K562 (cell line): Measurements from ENCODE around the gene HOXB4. TPM values are rescaled to one million over a fixed set of nuclear protein-coding genes. Genes with fewer than 3 reads are reported as not detected.

Experiments
- BRD4 ChIP-seq: fragments of 200-600 bp; sonication (generic); IDR thresholded peaks from 2 replicates; pipeline ENCODE4 v1.6.1; 2017; ENCODE audit warnings: inconsistent platforms
- E2F3 ChIP-seq: fragments of 250-450 bp; sonication (Bioruptor Pico); IDR thresholded peaks from 2 replicates; pipeline ENCODE4 v1.4.0; 2020; ENCODE audit warnings: mild to moderate bottlenecking
- ELF4 ChIP-seq: fragments of 450-650 bp; formaldehyde crosslinking; IDR thresholded peaks from 2 replicates; pipeline ENCODE4 v1.4.0; 2022; ENCODE audit warnings: missing genetic modification characterization
- GTF2B ChIP-seq: IDR thresholded peaks from 2 replicates; pipeline ENCODE4 v1.6.1; 2011; ENCODE audit not compliant: insufficient read length; ENCODE audit errors: extremely low read depth
- HDAC8 ChIP-seq: fragments of 450-650 bp; IDR thresholded peaks from 2 replicates; pipeline ENCODE4 v1.6.1; 2016; ENCODE audit warnings: mild to moderate bottlenecking, missing genetic modification characterization, moderate library complexity, missing compliant biosample characterization
- HMGXB4 ChIP-seq: sonication (generic); formaldehyde crosslinking; IDR thresholded peaks from 2 replicates; pipeline ENCODE4 v1.8.1; 2023; ENCODE audit warnings: mild to moderate bottlenecking, missing genetic modification reagents
- IRF1 ChIP-seq: sonication (generic); formaldehyde crosslinking; IDR thresholded peaks from 2 replicates; pipeline ENCODE4 v1.8.0; 2022; ENCODE audit warnings: missing genetic modification reagents, mild to moderate bottlenecking, borderline replicate concordance
- MTA3 ChIP-seq: fragments of 450-650 bp; formaldehyde crosslinking; IDR thresholded peaks from 2 replicates; pipeline ENCODE4 v1.6.1; 2017; ENCODE audit warnings: mild to moderate bottlenecking, borderline replicate concordance
- PHF8 ChIP-seq: fragments of 200-600 bp; sonication (generic); IDR thresholded peaks from 2 replicates; pipeline ENCODE4 v1.6.1; 2012; ENCODE audit warnings: mixed run types, mild to moderate bottlenecking, inconsistent platforms, low read length, moderate library complexity, borderline replicate concordance
- POLR3A ChIP-seq: IDR thresholded peaks from 2 replicates; pipeline ENCODE4 v1.6.1; 2011; ENCODE audit warnings: borderline replicate concordance, mild to moderate bottlenecking, moderate library complexity; ENCODE audit not compliant: insufficient read length, insufficient read depth; ENCODE audit errors: extremely low read depth
- RB1 ChIP-seq: fragments of 450-650 bp; IDR thresholded peaks from 2 replicates; pipeline ENCODE4 v1.6.1; 2017; ENCODE audit warnings: low read depth, mild to moderate bottlenecking
- RBM15 ChIP-seq: fragments of 200-400 bp; formaldehyde crosslinking; IDR thresholded peaks from 2 replicates; pipeline ENCODE4 v1.6.1; 2018; ENCODE audit warnings: mild to moderate bottlenecking, low read length, moderate library complexity; ENCODE audit not compliant: insufficient read depth
- SMAD3 ChIP-seq: fragments of 450-650 bp; formaldehyde crosslinking; conservative IDR thresholded peaks from 2 replicates; pipeline ENCODE4 v1.4.0; 2020; ENCODE audit warnings: mild to moderate bottlenecking
- TCF15 ChIP-seq: fragments of 250-450 bp; sonication (Bioruptor Pico); IDR thresholded peaks from 2 replicates; pipeline ENCODE4 v1.8.0; 2022; ENCODE audit warnings: moderate library complexity, mild to moderate bottlenecking, inconsistent platforms
- THRA ChIP-seq: fragments of 450-650 bp; IDR thresholded peaks from 2 replicates; pipeline ENCODE4 v1.6.1; 2017; ENCODE audit warnings: mild to moderate bottlenecking, moderate library complexity
- TOE1 ChIP-seq, 2 experiments: fragments of 450-650 bp in 1 of 2; sonication (generic) in 1 of 2; formaldehyde crosslinking in 1 of 2; IDR thresholded peaks; 2 replicates each; pipeline versions ENCODE4 v1.7.1 to v1.8.0; 2016 to 2022; ENCODE audit warnings: borderline replicate concordance in 2 of 2, mild to moderate bottlenecking in 2 of 2, antibody characterized with exemption in 1 of 2, inconsistent platforms in 1 of 2, low read depth in 1 of 2, missing genetic modification reagents in 1 of 2, moderate library complexity in 1 of 2
- USF2 ChIP-seq: sonication (generic); formaldehyde crosslinking; IDR thresholded peaks from 2 replicates; pipeline ENCODE4 v1.5.0; 2020; ENCODE audit warnings: missing genetic modification reagents
- ZEB2 ChIP-seq: fragments of 450-650 bp; IDR thresholded peaks from 2 replicates; pipeline ENCODE4 v1.6.1; 2016
- ZNF41 ChIP-seq: fragments of 250-450 bp; sonication (Bioruptor Pico); conservative IDR thresholded peaks from 2 replicates; pipeline ENCODE4 v1.4.0; 2020; ENCODE audit warnings: mild to moderate bottlenecking
- ZNF764 ChIP-seq: fragments of 250-450 bp; sonication (Bioruptor Pico); IDR thresholded peaks from 2 replicates; pipeline ENCODE4 v1.4.0; 2020; ENCODE audit warnings: low read depth, mild to moderate bottlenecking, moderate library complexity
- ZNF77 ChIP-seq: fragments of 250-450 bp; sonication (Bioruptor Pico); IDR thresholded peaks from 2 replicates; pipeline ENCODE4 v1.5.0; 2020
- polyA plus RNA-seq, 8 experiments: library from polyadenylated mRNA; depleted of rRNA in 4 of 8; stranded (reverse) in 5 of 8; unstranded in 3 of 8; fragments of >200 nt; fragmentation: Nextera tagmentation in 2 of 8; fragmentation: Illumina TruSeq in 1 of 8; extraction: Ambion mirVana in 2 of 8; extraction: Trizol in 1 of 8; gene quantifications; 2 replicates each; pipeline versions ENCODE4 v1.2.1 to v1.2.3, GENCODE V29; 2011 to 2014; ENCODE audit warnings: inconsistent platforms in 1 of 8, missing spikeins in 1 of 8
- total RNA-seq, 7 experiments: library from RNA; depleted of rRNA in 6 of 7; stranded (reverse); fragments of >200 nt in 6 of 7; fragmentation: Illumina TruSeq in 2 of 7; extraction: Trizol in 2 of 7; gene quantifications; 2 replicates each; pipeline versions ENCODE4 v1.2.1 to v1.2.3, GENCODE V29; 2011 to 2021; ENCODE audit warnings: low replicate concordance in 1 of 7

The HOXB4 gene
- total and polyA plus RNA-seq, 9 of the 15 experiments (the other 6 are each of a cell fraction or from before 2014, with no cell fraction given) = 1.6 to 34.9 (median 14.9) TPM

- TF ChIP-seq HDAC8 (tag) (no peak), ELF4 (CRISPR knock-in tag) (0 out of 2 replicates have a peak, but pooled peaks have one; percentile 14), POLR3A (no peak), ZNF77 (no peak), MTA3 (no peak), RBM15 (no peak), ZEB2 (no peak), PHF8 (peak; percentile 62), RB1 (peak; percentile 45; the same call in 1 of the 2 replicates), ZNF764 (CRISPR knock-in tag) (no peak), IRF1 (no peak), THRA (no peak), GTF2B (no peak), SMAD3 (CRISPR knock-in tag) (no peak), ZNF41 (CRISPR knock-in tag) (no peak), E2F3 (CRISPR knock-in tag) (0 out of 2 replicates have a peak, but pooled peaks have one; percentile 34), HMGXB4 (CRISPR knock-in tag) (no peak), TCF15 (no peak), BRD4 (0 out of 2 replicates have a peak, but pooled peaks have one; percentile 8), TOE1 (IDR thresholded peaks at IDR 0.05; ENCODE audit: borderline replicate concordance) (peak; percentile 97), TOE1 (CRISPR knock-in tag; IDR thresholded peaks at IDR 0.05; ENCODE audit: borderline replicate concordance, low read depth) (no peak), USF2 (CRISPR knock-in tag) (peak; percentile 98)
Measured at GRCh38 chr17:48610282-48611211, 32.4 kb upstream of the HOXB4 start, which contains the start of gene HOXB7 (continued).
